ENCODE measurements around the gene CARD11.

The CARD11 gene

DNA sequence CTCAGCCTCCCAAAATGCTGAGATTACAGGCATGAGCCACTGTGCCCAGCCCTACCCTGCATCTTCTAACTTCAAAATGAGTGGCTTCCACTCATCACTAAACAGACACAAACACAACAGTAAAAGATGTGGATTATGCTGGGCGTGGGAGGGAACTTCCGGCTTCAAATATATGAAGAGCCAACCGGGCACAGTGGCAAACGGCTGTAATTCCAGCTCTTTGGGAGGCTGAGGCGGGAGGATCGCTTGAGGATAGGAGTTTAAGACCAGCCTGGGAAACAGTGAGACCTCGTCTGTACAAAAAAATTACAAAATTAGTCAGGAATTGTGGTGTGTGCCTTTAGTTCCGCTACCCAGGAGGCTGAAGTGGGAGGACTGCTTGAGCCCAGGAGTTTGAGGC lies 107.4 kb downstream of the CARD11 start:
- Mint-ChIP-seq H3K9me3 (no peaks in the 10 kb centered on the region), H3K36me3 (ENCODE audit: low read depth) (peaks cover 56% of the 10 kb centered on the region), H3K27ac (no peak overlapping the region)

DNA sequence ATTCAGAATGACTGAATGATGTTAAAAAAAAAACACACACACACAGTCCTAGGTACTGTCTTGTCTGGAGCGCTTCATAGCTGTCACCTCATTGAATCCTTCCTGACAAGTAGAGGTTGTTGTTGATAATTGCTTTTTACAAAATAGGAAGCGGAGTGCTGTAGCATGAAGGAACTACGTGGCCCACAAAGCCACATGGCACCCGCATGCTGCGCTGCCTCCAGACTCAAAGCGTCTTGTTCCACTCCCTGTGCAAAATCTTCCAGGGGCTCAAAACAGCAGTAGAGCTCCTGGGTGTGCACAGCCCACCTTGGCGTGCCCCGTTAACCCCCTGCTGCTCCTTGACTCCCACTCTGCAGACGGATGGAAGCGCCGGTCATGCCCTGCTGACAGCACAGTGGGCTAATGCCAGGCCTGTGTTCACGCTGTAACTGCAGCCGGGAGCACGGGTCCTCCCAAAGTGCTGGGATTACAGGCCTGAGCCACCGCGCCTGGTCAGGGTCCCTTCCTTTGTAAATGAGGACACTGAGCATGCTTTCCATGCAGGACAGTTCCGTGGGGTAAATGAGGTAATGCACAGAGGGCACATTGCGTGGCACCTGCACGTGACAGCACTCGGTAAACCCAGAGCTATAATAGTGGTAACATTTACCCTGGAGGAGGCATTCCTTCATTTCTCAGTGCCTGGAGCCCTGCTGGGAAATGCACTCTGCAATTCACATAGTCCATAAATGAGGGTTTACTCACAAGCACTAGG lies 108.5 kb downstream of the CARD11 start:
- Mint-ChIP-seq H3K36me3 (ENCODE audit: low read depth) (peaks cover 51% of the 10 kb centered on the region), H3K27ac (no peak overlapping the region)

More for the DNA sequence above, 107.4 kb downstream of the CARD11 start:
- H3K4me1 Mint-ChIP-seq (ENCODE audit: low read depth): peaks cover 5% of the 10 kb centered on the region
- H3K4me3 Mint-ChIP-seq: no peak overlapping the region
- no peaks in the 10 kb centered on the region for H3K27me3 Mint-ChIP-seq (ENCODE audit: low read depth)

DNA sequence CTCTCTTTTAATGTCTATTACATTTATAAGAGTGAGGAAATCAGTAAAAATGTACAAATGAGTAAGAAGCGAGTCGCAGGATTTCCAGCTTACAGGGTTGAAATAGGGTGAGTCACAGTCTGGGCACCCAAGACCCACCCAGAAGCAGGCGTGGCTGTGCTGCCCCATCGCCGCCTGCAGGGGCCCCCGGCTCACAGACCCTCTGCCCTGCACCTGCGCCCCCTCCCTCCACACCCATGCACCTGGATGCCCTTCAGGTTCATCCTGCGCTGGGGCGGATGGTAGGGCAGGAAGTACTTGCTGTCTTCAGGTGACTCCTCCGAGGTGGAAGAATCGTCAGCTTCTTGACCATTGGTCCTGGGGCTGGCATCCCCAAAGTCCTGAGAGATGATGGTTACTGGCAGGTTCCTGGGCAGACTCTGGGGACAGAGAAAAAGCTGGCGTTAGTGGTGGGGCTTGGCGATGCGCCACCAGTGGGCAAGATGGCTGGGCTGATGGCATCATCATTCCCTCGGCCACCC lies 109.4 kb downstream of the CARD11 start:
- no peaks in the 10 kb centered on the region for H3K9me3 Mint-ChIP-seq
- peak overlapping the region; percentile 62 for H3K27ac Mint-ChIP-seq
- no peaks in the 10 kb centered on the region for H3K27me3 Mint-ChIP-seq (ENCODE audit: low read depth)
- H3K4me1 Mint-ChIP-seq (ENCODE audit: low read depth): peaks cover 3% of the 10 kb centered on the region
- peaks cover 45% of the 10 kb centered on the region for H3K36me3 Mint-ChIP-seq (ENCODE audit: low read depth)
- no peak overlapping the region for H3K4me3 Mint-ChIP-seq

More for the DNA sequence above, 108.5 kb downstream of the CARD11 start:
- no peaks in the 10 kb centered on the region for H3K27me3 Mint-ChIP-seq (ENCODE audit: low read depth)
- H3K4me3 Mint-ChIP-seq: no peak overlapping the region
- H3K9me3 Mint-ChIP-seq: no peaks in the 10 kb centered on the region
- H3K4me1 Mint-ChIP-seq (ENCODE audit: low read depth): peaks cover 5% of the 10 kb centered on the region

DNA sequence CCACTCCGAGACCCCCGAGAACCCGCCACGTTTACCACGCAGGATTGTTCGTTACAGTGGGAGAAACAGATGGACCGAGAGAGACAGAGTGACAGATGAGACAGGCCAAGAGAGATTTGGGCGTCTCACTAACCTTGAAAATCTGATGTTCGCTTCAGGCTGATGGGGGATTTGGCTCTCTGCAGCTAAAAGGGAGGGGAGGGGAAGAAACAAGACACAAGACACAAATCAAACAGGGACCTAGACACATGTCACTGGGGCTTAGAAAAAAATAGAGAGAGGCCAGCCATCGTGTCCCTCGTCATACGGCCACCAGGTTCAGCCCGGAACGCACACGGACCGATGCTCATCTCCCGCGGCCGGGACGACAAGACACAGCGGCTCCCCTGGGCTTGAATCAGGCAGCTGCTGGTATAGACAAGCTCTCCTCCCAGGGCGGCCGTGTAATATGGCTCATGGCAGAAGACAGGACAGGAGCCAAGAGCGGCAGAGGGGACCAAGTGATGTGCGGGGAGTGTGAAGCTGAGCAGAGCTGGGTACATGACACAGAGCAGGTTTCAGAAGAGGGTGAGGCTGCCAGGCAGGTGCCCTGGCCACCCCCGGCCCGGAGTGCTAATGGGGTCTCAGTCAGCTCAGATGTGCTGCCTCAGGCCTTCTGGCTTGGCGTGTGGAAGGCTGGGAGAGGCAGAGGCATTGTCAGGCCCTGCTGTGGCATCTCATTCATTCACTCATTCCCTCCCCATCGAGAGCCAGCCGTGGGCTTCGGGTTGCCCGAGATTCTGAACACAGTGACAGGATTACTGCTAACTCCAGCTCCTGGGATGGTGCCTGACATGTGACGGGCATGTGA lies 111.0 kb downstream of the CARD11 start:
- H3K27ac Mint-ChIP-seq: peak overlapping the region; percentile 26
- peaks cover 3% of the 10 kb centered on the region for H3K4me1 Mint-ChIP-seq (ENCODE audit: low read depth)
- no peaks in the 10 kb centered on the region for H3K27me3 Mint-ChIP-seq (ENCODE audit: low read depth)
- H3K4me3 Mint-ChIP-seq: no peak overlapping the region
- no peaks in the 10 kb centered on the region for H3K9me3 Mint-ChIP-seq
- H3K36me3 Mint-ChIP-seq (ENCODE audit: low read depth): peaks cover 37% of the 10 kb centered on the region

DNA sequence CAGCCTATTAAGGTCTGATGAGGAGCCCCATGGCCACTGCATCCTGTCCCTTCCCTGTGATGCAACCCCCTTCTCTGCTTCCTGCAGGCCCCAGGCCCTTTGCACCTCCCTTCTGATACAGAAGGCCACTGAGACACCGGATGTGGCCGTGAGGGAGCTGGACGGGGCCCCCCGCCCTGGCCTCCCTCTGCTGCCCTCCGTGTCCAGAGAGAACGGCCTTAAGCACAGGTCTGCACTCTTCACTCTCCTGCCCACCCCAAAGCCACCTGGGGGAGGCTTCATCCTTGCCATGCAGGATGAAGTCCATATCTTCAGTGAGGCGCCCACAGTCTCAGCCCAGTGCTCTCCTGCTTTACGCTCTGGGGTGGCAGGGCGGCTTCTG lies 112.6 kb downstream of the CARD11 start:
- peaks cover 36% of the 10 kb centered on the region for H3K36me3 Mint-ChIP-seq (ENCODE audit: low read depth)
- no peaks in the 10 kb centered on the region for H3K9me3 Mint-ChIP-seq
- H3K27me3 Mint-ChIP-seq (ENCODE audit: low read depth): no peaks in the 10 kb centered on the region
- H3K4me3 Mint-ChIP-seq: no peak overlapping the region
- H3K27ac Mint-ChIP-seq: no peak overlapping the region
- peaks cover 3% of the 10 kb centered on the region for H3K4me1 Mint-ChIP-seq (ENCODE audit: low read depth)

DNA sequence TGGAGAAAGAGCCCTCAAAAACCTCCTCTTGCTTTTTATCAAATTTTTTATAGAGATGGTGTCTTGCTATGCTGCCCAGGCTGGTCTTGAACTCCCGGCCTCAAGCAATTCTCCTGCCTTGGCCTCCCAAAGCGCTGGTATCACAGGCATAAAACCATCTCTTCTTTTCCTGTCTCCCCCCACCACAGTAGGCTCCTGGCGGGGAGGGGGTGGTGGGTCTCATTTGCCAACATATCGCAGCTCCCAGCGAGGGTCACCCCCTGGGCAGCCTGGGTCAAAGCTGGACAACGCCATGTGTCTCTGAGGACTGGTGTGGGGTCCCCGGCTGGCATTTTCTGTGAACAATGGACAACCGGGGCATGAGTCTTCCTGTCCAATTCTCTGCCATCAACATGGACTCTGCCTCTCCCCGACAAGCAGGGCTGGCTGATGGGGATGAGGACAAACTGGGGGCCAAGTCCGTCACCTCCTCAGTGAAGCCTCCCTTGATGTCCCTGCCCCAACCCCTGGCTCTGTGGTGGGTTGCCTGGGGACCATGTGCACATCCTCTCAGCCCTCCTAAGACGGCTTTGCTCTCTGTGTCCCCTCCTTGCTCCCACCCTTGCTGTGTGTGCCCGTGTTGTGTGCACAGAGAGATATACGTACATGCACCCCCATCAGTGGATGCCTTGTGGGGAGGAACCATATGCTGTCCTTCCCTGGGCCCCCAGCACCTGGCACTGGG lies 113.2 kb downstream of the CARD11 start:
- no peak overlapping the region for H3K27ac Mint-ChIP-seq
- H3K9me3 Mint-ChIP-seq: no peaks in the 10 kb centered on the region
- H3K4me3 Mint-ChIP-seq: no peak overlapping the region
- peaks cover 39% of the 10 kb centered on the region for H3K36me3 Mint-ChIP-seq (ENCODE audit: low read depth)
- H3K27me3 Mint-ChIP-seq (ENCODE audit: low read depth): no peaks in the 10 kb centered on the region
- H3K4me1 Mint-ChIP-seq (ENCODE audit: low read depth): peaks cover 3% of the 10 kb centered on the region

DNA sequence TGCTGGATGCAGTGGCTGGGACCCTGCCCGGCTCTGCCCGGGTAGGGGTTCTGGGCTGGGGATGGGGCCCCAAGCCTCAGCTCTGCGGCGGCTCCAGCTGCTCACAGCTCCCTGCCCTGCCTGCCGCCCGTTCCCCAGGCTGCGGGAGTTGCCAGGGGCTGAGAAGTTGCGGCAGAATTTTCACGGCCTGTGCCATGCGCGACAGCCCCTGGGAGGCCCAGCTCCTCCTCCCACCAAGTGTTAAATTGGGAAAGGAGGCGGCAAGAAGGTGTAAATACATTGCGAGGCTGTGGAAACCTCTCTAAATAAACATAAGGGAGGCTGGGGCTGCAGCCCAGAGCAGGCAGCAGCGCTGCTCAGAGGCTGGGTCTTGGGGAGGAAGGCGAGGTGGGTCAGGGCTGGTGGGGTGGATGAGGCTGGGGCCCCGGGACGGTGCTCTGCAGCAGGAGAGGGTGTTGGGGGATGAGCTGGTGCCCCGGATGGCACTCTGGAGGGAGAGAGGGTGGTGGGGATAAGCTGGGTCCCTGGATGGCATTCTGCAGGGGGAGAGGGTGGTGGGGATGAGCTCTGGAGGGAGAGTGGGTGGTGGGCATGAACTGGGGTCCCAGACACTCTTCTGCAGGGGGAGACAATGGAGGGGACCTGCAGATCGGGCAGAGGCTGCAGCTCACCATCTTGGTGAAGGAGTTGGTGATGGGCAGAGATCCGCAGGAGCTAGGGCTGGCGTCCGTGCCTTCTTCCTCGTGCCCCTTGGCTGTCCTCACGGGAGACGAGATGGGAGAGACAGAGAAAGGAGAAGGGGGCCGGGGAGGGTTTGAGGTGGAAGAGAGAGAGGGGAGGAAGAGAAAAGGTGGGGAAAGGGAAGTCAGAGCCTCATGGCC lies 114.1 kb downstream of the CARD11 start:
- peaks cover 3% of the 10 kb centered on the region for H3K4me1 Mint-ChIP-seq (ENCODE audit: low read depth)
- peak overlapping the region; percentile 1 for H3K27ac Mint-ChIP-seq
- H3K27me3 Mint-ChIP-seq (ENCODE audit: low read depth): no peaks in the 10 kb centered on the region
- no peak overlapping the region for H3K4me3 Mint-ChIP-seq
- no peaks in the 10 kb centered on the region for H3K9me3 Mint-ChIP-seq
- H3K36me3 Mint-ChIP-seq (ENCODE audit: low read depth): peaks cover 35% of the 10 kb centered on the region

DNA sequence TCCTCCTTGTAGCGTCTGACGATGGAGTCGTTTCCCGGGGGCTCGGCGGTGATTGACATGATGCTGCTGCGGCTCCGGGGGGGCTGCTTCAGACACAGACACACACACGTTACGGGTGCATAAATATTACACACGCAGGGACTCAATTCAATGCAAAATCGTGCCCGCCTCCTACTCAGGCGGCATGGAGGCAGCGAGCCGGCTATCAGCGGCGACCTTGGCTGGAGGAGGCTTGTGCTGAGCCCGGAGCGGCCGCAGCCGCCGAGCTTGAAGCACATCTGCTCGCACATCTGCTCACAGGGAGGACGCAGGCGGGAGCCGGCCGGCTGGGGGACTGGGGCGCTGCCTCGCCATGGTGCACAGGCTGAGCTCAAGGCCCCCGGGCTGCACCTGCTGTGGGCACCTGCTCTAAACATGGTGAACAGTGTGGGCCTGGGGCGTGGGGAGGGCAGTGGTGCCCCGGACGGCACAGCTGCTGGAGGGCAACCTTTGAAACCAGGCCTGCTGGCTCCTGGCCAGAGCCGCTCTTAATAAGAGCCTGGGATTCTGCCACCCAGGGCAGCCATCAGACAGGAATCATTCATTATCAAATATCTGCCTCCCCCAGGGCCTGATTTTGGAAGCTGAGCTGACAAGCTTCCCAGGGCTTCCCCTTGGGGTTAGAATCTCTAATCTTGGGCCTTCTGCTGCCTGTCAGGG lies 114.9 kb downstream of the CARD11 start:
- Mint-ChIP-seq H3K27me3 (ENCODE audit: low read depth) (no peaks in the 10 kb centered on the region), H3K27ac (no peak overlapping the region), H3K4me3 (no peak overlapping the region), H3K9me3 (no peaks in the 10 kb centered on the region), H3K4me1 (ENCODE audit: low read depth) (peaks cover 3% of the 10 kb centered on the region), H3K36me3 (ENCODE audit: low read depth) (peaks cover 32% of the 10 kb centered on the region)

DNA sequence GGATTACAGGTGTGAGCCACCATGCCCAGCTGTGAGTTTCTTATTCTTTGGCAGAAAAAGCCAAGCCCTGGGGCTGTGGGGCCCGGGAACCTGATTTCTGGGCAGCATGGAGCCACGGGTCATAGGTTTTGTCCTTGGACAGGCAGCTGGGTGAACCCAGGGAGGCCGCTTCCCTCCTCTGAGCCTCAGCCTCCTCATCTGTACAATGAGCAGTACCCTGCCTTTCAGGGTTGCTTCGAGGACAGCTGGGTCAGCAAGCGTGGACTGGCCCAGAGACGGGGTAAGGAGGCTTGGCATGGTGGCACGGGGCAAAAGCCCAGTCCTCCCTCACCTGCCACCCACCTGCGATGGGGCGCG lies 115.4 kb downstream of the CARD11 start:
- H3K27me3 Mint-ChIP-seq (ENCODE audit: low read depth): no peaks in the 10 kb centered on the region
- H3K4me3 Mint-ChIP-seq: no peak overlapping the region
- H3K36me3 Mint-ChIP-seq (ENCODE audit: low read depth): peaks cover 30% of the 10 kb centered on the region
- no peak overlapping the region for H3K27ac Mint-ChIP-seq
- no peaks in the 10 kb centered on the region for H3K9me3 Mint-ChIP-seq
- H3K4me1 Mint-ChIP-seq (ENCODE audit: low read depth): no peaks in the 10 kb centered on the region

DNA sequence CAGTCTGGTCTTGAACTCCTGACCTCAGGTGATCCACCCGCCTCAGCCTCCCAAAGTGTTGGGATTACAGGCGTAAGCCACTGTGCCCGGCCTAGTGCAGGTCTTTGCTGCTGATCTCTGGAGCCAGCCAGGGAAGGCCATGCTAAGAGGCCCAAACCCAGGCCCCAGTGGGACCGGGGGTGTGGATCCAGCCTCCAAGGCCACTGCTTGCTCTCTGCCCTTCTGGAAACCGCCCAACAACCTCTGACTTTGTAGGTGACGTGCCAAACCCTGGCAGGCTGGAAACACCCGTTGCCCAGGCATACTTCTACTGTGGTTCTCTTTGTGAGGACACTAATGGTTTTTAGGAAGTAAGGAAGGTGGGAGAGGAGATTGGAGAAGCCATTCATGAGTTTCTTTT lies 116.1 kb downstream of the CARD11 start:
- H3K27me3 Mint-ChIP-seq (ENCODE audit: low read depth): no peaks in the 10 kb centered on the region
- no peaks in the 10 kb centered on the region for H3K4me1 Mint-ChIP-seq (ENCODE audit: low read depth)
- no peaks in the 10 kb centered on the region for H3K9me3 Mint-ChIP-seq
- H3K36me3 Mint-ChIP-seq (ENCODE audit: low read depth): peaks cover 29% of the 10 kb centered on the region
- no peak overlapping the region for H3K27ac Mint-ChIP-seq
- H3K4me3 Mint-ChIP-seq: no peak overlapping the region

DNA sequence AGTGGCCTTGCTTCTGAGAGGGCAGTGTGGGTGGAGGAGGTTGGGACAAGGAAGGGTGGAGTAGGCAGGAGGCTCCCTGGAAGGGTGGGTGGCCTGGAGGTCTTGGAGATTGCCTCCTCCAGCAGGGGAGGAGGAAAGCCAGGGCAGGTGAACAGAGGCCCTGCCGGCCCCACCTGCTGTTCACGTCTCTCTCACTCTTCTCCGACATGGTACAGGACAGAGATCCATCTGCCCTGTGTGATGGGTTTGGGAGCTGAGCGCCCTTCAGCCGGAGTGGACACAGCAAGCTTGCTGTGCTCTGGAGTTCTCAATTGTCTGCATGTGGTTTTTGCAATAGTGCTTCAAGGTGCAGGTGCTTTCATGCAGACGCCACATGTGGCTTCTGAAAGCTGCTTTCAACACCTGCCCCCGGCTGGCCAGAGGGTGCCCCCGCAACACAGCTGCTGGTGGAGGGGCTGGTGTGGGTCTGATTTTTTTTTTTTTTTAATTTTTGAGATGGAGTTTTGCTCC lies 116.7 kb downstream of the CARD11 start:
- no peaks in the 10 kb centered on the region for H3K4me1 Mint-ChIP-seq (ENCODE audit: low read depth)
- H3K9me3 Mint-ChIP-seq: no peaks in the 10 kb centered on the region
- H3K4me3 Mint-ChIP-seq: no peak overlapping the region
- H3K27ac Mint-ChIP-seq: no peak overlapping the region
- no peaks in the 10 kb centered on the region for H3K27me3 Mint-ChIP-seq (ENCODE audit: low read depth)
- H3K36me3 Mint-ChIP-seq (ENCODE audit: low read depth): peaks cover 26% of the 10 kb centered on the region

DNA sequence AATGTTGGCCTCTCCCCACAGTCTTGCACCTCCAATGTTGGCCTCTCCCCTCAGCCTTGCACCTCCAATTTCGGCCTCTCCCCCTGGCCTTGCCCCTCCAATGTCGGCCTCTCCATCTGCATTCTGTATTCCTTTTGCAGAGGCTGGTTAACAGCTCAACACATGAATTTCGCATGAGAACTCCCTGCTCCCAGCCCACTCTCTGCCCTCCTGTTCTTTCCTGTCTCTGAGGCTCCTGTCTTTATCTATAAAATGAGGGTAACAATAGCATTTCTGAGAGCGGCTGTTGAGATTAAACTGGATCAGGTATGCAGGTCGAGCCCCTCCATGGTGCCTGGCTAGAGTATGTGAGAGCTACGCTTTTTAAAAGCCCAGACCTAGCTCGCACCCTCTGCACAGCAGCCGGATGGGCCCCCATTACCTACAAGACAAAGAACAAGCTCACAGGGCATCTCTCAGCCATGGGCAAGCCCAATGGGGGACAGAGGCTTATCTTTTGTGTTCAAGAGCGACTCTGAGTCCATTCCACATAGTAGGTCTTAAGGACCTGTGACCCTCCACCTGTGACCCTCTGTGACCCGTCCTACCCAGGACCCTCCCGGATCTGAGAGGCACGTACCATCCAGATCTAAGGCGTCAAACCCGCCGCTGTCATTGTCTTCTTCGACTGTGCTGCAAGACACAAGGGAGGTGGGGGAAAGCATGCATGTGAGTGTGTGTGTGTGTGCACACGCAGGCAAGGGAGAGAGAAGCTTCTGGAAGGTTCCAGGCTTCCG lies 117.4 kb downstream of the CARD11 start:
- no peaks in the 10 kb centered on the region for H3K9me3 Mint-ChIP-seq
- H3K27ac Mint-ChIP-seq: no peak overlapping the region
- no peaks in the 10 kb centered on the region for H3K27me3 Mint-ChIP-seq (ENCODE audit: low read depth)
- H3K4me3 Mint-ChIP-seq: no peak overlapping the region
- peaks cover 28% of the 10 kb centered on the region for H3K36me3 Mint-ChIP-seq (ENCODE audit: low read depth)
- no peaks in the 10 kb centered on the region for H3K4me1 Mint-ChIP-seq (ENCODE audit: low read depth)

Data from T-helper 1 cell treated with Interleukin-12 subunit alpha and Interleukin-12 subunit beta and Interleukin-4 antibody, amounts not matched to agents 30 μg/mL and 1 μg/mL, for 36 hours (primary cell).